ENCODE data around the gene TMPRSS15. TPM values are rescaled to one million over a fixed set of nuclear protein-coding genes. Genes with fewer than 3 reads are reported as not detected.
A peak's percentile ranks its signal among the peaks of the same experiment; 100 is the strongest.

TMPRSS15 gene
- total and polyA plus RNA-seq, 9 donors = 0.38 TPM; not detected in 8

- WGBS, 3 donors = 0 to 1% (median 1%) methylated on average over 54 to 72 of the region's 72 CpGs
- Histone ChIP-seq H3K27ac (no peak within 1 kb of the TSS), H3K9me3 (no peaks in the 10 kb centered on the region), H3K36me3 (no peaks in the 10 kb centered on the region), H3K27me3 (no peaks in the 10 kb centered on the region), H3K4me3 (peak within 1 kb of the TSS; percentile 19), H3K4me1 (ENCODE audit: insufficient read depth) (peaks cover 3% of the 10 kb centered on the region)
- intact Hi-C loops (cut with DNase I) = no loop called here
- TF ChIP-seq EP300 (IDR thresholded peaks at IDR 0.05) = no peak
- TF ChIP-seq POLR2A (IDR thresholded peaks at IDR 0.05) = no peak
- TF ChIP-seq CTCF (IDR thresholded peaks at IDR 0.05) = no peak
- DNase-seq = peak in 2 of 5 donors; percentile 9 to 13
Observed at GRCh38 chr21:18244671-18245463, 158.7 kb downstream of the TMPRSS15 start, which contains the start of gene CHODL. CHODL (plus strand) TSS chr21:18244833; CDS start chr21:18245224, 391 bp downstream.

GRCh38 chr21:18235545-18235944, 168.0 kb downstream of the TMPRSS15 start:
- DNase-seq = no peak
- no peaks in the 10 kb centered on the region for H3K36me3 ChIP-seq
- no peaks in the 10 kb centered on the region for H3K9me3 ChIP-seq
- no peaks in the 10 kb centered on the region for H3K27me3 ChIP-seq
- intact Hi-C loops (cut with DNase I) = no loop called here
- H3K27ac ChIP-seq = no peak overlapping the region
- no peaks in the 10 kb centered on the region for H3K4me1 ChIP-seq (ENCODE audit: insufficient read depth)
- no peak for TF ChIP-seq CTCF (IDR thresholded peaks at IDR 0.05)
- TF ChIP-seq EP300 (IDR thresholded peaks at IDR 0.05) = no peak
- no peak for TF ChIP-seq POLR2A (IDR thresholded peaks at IDR 0.05)
- WGBS, 3 donors = 69 to 88% (median 85%) methylated on average over 1 of the region's 1 CpG
- H3K4me3 ChIP-seq = no peak overlapping the region

GRCh38 chr21:18228060-18228739, 175.4 kb downstream of the TMPRSS15 start:
- no peaks in the 10 kb centered on the region for H3K36me3 ChIP-seq
- no peaks in the 10 kb centered on the region for H3K27me3 ChIP-seq
- WGBS, 3 donors = 51 to 70% (median 65%) methylated on average over 5 of the region's 5 CpGs
- intact Hi-C loops (cut with DNase I) = no loop called here
- H3K4me3 ChIP-seq = no peak overlapping the region
- H3K4me1 ChIP-seq (ENCODE audit: insufficient read depth) = no peaks in the 10 kb centered on the region
- H3K9me3 ChIP-seq = no peaks in the 10 kb centered on the region
- TF ChIP-seq POLR2A (IDR thresholded peaks at IDR 0.05) = no peak
- TF ChIP-seq EP300 (IDR thresholded peaks at IDR 0.05) = no peak
- no peak for TF ChIP-seq CTCF (IDR thresholded peaks at IDR 0.05)
- H3K27ac ChIP-seq = no peak overlapping the region
- no peak for DNase-seq

GRCh38 chr21:18222346-18222745, 181.2 kb downstream of the TMPRSS15 start:
- Histone ChIP-seq H3K27me3 (no peaks in the 10 kb centered on the region), H3K4me3 (no peak overlapping the region), H3K4me1 (ENCODE audit: insufficient read depth) (no peaks in the 10 kb centered on the region), H3K27ac (no peak overlapping the region), H3K9me3 (no peaks in the 10 kb centered on the region), H3K36me3 (no peaks in the 10 kb centered on the region)
- no peak for TF ChIP-seq POLR2A (IDR thresholded peaks at IDR 0.05)
- TF ChIP-seq CTCF (IDR thresholded peaks at IDR 0.05) = no peak
- no peak for TF ChIP-seq EP300 (IDR thresholded peaks at IDR 0.05)
- no peak for DNase-seq
- 10 to 29% (median 11%) methylated on average over 1 of the region's 1 CpG for WGBS, 3 donors
- intact Hi-C loops (cut with DNase I) = no loop called here
